ENCODE data around the gene C1QTNF9. TPM values are rescaled to one million over a fixed set of nuclear protein-coding genes. Genes with fewer than 3 reads are reported as not detected.
"Not testable (repeated sequence)": the region's sequence is repeated elsewhere in the genome, so short reads cannot be mapped to it uniquely, and the experiment has no call there.

Gene C1QTNF9
- total and polyA plus RNA-seq, 2 experiments from 2014 or later = not detected

DNA sequence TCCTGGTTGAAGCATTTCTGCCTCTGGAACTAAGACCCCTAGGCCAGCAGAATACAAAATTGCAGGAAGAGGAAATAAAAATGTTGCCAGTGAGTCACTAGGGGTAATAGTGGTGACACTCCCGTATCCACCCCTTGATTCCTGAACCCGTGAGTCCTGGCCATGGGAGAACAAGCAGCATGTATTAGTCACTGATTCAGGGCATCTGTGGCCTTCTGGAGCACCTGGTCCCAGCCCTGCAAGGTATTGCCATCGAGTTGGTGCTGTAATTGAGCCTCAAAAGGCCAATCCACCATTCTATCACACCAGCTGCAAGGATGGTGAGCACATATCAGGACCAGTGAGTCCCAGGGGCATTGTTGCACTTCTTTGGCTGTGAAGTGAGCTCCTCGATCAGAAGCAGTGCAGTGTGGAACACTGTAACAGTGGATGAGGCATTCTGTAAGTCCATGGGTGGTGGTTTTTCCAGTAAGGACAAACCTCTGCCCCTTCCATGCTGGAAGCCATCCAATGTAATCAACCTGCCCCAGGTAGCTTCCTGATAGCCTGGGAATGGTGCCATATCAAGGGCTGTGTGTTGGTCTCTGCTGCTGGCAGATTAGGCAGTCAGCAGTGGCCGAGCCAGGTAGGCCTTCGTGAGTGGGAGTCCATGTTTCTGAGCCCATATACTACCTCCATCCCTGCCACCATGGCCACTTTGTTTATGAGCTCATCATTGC lies 39.6 kb downstream of the C1QTNF9 start:
- Histone ChIP-seq H2AFZ (no peak overlapping the region), H4K20me1 (ENCODE audit: insufficient read depth, poor library complexity, severe bottlenecking) (no peaks in the 10 kb centered on the region), H3K9me2 (replicated peaks; ENCODE audit: insufficient read depth) (no peaks in the 10 kb centered on the region), H3K27ac (no peak overlapping the region), H3K4me2 (no peak overlapping the region), H3K79me2 (no peaks in the 10 kb centered on the region), H3K9me3 (ENCODE audit: low read depth) (no peaks in the 10 kb centered on the region), H3K36me3 (replicated peaks; ENCODE audit: insufficient read depth, low read depth) (no peaks in the 10 kb centered on the region), H3K4me3 (no peak overlapping the region), H3K27me3 (no peaks in the 10 kb centered on the region), H3K4me1 (ENCODE audit: insufficient read depth) (no peaks in the 10 kb centered on the region)
- WGBS (ENCODE audit: low lambda C conversion rate, missing lambda C conversion rate) = 77% methylated on average over 6 of the region's 6 CpGs
- TF ChIP-seq EZH2 (IDR thresholded peaks at IDR 0.05; ENCODE audit: borderline replicate concordance) (no peak), EZH2phosphoT487 (IDR thresholded peaks at IDR 0.05; ENCODE audit: low read depth, severe bottlenecking, unreplicated experiment) (no peak)
- TF ChIP-seq, protein P1, sequence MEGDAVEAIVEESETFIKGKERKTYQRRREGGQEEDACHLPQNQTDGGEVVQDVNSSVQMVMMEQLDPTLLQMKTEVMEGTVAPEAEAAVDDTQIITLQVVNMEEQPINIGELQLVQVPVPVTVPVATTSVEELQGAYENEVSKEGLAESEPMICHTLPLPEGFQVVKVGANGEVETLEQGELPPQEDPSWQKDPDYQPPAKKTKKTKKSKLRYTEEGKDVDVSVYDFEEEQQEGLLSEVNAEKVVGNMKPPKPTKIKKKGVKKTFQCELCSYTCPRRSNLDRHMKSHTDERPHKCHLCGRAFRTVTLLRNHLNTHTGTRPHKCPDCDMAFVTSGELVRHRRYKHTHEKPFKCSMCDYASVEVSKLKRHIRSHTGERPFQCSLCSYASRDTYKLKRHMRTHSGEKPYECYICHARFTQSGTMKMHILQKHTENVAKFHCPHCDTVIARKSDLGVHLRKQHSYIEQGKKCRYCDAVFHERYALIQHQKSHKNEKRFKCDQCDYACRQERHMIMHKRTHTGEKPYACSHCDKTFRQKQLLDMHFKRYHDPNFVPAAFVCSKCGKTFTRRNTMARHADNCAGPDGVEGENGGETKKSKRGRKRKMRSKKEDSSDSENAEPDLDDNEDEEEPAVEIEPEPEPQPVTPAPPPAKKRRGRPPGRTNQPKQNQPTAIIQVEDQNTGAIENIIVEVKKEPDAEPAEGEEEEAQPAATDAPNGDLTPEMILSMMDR (IDR thresholded peaks at IDR 0.05; ENCODE audit: poor library complexity) = no peak
- peak; percentile 26 for DNase-seq (ENCODE audit: low spot score)

DNA sequence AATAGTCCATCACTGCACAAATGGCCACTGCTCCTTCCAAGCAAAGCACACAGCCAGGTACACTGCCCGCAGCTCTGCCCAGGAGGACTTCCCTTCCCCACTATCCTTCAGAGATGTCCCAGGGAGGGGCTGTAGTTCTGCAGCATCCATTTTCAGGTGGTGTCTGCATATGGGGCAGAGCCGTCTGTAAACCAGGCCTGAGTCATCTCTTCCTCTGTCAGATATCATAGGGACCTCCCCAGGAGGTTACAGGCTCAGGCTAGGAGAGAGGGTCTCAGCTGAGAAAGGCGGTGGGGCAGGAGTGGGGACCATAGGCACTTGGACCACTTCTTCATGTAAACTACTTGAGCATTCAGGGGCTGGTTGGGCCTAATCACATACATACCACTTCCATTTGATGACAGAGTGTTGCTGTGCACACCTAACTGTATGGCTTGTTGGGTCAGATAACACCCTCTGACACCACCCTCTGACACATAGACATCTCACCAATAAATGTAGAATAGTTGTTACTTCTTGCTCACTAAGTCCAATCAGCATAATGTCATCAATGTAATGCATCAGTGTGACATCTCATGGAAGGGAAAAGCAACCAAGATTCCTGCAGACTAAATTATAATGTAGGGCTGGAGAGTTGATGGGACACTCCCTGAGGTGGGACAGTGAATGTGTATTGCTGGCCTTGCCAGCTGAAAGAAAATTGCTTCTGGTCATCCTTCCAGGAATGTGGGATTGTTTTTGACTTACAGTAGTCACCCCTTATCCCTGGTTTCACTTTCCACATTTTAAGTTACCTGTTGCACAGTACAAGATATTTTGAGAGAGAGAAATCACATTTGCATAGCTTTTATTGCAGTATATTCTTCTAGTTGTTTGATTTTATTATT lies 40.6 kb downstream of the C1QTNF9 start:
- not testable (repeated sequence) for H3K27ac ChIP-seq; H3K79me2 ChIP-seq; DNase-seq (ENCODE audit: low spot score); H3K4me2 ChIP-seq; H3K4me3 ChIP-seq; H3K9me3 ChIP-seq (ENCODE audit: low read depth); H3K36me3 ChIP-seq (replicated peaks; ENCODE audit: insufficient read depth, low read depth); H3K27me3 ChIP-seq; H3K4me1 ChIP-seq (ENCODE audit: insufficient read depth); H2AFZ ChIP-seq; H3K9me2 ChIP-seq (replicated peaks; ENCODE audit: insufficient read depth); H4K20me1 ChIP-seq (ENCODE audit: insufficient read depth, poor library complexity, severe bottlenecking)
- WGBS (ENCODE audit: low lambda C conversion rate, missing lambda C conversion rate) = 90% methylated on average over 3 of the region's 3 CpGs

DNA sequence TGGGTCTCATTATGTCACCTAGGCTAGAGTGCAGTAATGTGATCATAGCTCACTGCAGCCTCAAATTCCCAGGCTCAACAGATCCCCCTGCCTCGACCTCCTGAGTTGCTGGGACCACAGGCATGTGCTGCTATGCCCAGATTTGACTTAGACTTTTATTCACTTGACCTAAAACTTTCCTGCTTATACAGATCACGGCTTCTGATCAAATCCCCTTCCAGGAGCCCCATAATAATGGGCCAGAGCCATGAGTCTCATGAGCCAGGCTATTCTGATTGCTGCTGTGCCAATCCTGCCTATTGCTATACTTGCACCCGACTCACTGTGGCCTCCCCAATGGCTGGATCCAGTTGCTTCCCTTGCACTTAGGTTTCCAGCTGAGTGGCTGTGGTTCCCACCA lies 42.0 kb downstream of the C1QTNF9 start:
- Histone ChIP-seq H3K27ac (no peak overlapping the region), H4K20me1 (ENCODE audit: insufficient read depth, poor library complexity, severe bottlenecking) (no peaks in the 10 kb centered on the region), H3K4me1 (ENCODE audit: insufficient read depth) (no peaks in the 10 kb centered on the region), H3K27me3 (no peaks in the 10 kb centered on the region), H3K4me2 (no peak overlapping the region), H3K36me3 (replicated peaks; ENCODE audit: insufficient read depth, low read depth) (no peaks in the 10 kb centered on the region), H3K79me2 (no peaks in the 10 kb centered on the region), H3K9me3 (ENCODE audit: low read depth) (no peaks in the 10 kb centered on the region), H2AFZ (no peak overlapping the region), H3K4me3 (no peak overlapping the region), H3K9me2 (replicated peaks; ENCODE audit: insufficient read depth) (no peaks in the 10 kb centered on the region)
- DNase-seq (ENCODE audit: low spot score) = no peak
- TF ChIP-seq EZH2 (IDR thresholded peaks at IDR 0.05; ENCODE audit: borderline replicate concordance) (no peak), EZH2phosphoT487 (IDR thresholded peaks at IDR 0.05; ENCODE audit: low read depth, severe bottlenecking, unreplicated experiment) (no peak)
- TF ChIP-seq, protein P1 (IDR thresholded peaks at IDR 0.05; ENCODE audit: poor library complexity) = no peak
- 77% methylated on average over 3 of the region's 3 CpGs for WGBS (ENCODE audit: low lambda C conversion rate, missing lambda C conversion rate)

DNA sequence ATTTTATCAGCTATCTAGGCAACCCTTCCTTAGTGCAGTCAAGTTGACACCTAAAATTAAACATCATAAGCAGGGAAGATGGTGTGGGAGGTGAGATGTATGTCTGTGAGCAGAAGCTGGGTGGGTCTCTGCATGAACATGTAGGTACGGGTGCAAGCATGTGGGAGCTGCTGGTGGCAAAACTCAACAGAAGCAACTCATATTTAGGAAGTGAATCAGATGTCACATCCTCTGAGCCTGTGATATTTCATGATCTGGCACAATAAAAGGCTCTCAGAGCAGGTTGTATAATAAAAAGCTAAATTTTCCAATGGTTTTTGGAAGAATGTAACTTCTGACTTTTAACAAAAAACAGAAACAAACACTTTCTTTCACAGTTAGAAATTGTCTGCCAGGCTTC lies 44.4 kb downstream of the C1QTNF9 start:
- no peak for DNase-seq (ENCODE audit: low spot score)
- TF ChIP-seq EZH2 (IDR thresholded peaks at IDR 0.05; ENCODE audit: borderline replicate concordance) = no peak
- TF ChIP-seq, protein P1 (IDR thresholded peaks at IDR 0.05; ENCODE audit: poor library complexity) = no peak
- TF ChIP-seq EZH2phosphoT487 (IDR thresholded peaks at IDR 0.05; ENCODE audit: low read depth, severe bottlenecking, unreplicated experiment) = no peak
- Histone ChIP-seq H3K27me3 (no peaks in the 10 kb centered on the region), H3K4me3 (no peak overlapping the region), H3K4me1 (ENCODE audit: insufficient read depth) (no peaks in the 10 kb centered on the region), H3K4me2 (no peak overlapping the region), H3K9me2 (replicated peaks; ENCODE audit: insufficient read depth) (no peaks in the 10 kb centered on the region), H4K20me1 (ENCODE audit: insufficient read depth, poor library complexity, severe bottlenecking) (no peaks in the 10 kb centered on the region), H3K9me3 (ENCODE audit: low read depth) (no peaks in the 10 kb centered on the region), H3K79me2 (no peaks in the 10 kb centered on the region), H2AFZ (no peak overlapping the region), H3K36me3 (replicated peaks; ENCODE audit: insufficient read depth, low read depth) (no peaks in the 10 kb centered on the region), H3K27ac (no peak overlapping the region)
- WGBS (ENCODE audit: low lambda C conversion rate, missing lambda C conversion rate) = 76% methylated on average over 1 of the region's 1 CpG
